Muscle of leg (tissue), 11 donors: ENCODE measurements around the gene MAP3K13. TPM values are rescaled to one million over a fixed set of nuclear protein-coding genes. Genes with fewer than 3 reads are reported as not detected.
"Not testable (repeated sequence)": the region's sequence is repeated elsewhere in the genome, so short reads cannot be mapped to it uniquely, and the experiment has no call there.

Source experiments
- DNase-seq: peaks from one replicate; pipeline ENCODE4 v3.0.0; 2013
- H3K27ac ChIP-seq: one replicate; pipeline ENCODE4 v1.5.1; 2013; ENCODE audit warnings: mild to moderate bottlenecking, low read length, control low read depth
- H3K27me3 ChIP-seq: one replicate; pipeline ENCODE4 v1.6.1; 2013; ENCODE audit warnings: low read length; ENCODE audit not compliant: control insufficient read depth, insufficient read depth
- H3K36me3 ChIP-seq: one replicate; pipeline ENCODE4 v1.6.1; 2013; ENCODE audit warnings: low read length; ENCODE audit not compliant: control insufficient read depth, insufficient read depth
- H3K4me1 ChIP-seq: one replicate; pipeline ENCODE4 v1.6.1; 2013; ENCODE audit warnings: low read length; ENCODE audit not compliant: control insufficient read depth, insufficient read depth
- H3K4me3 ChIP-seq: one replicate; pipeline ENCODE4 v1.5.1; 2013; ENCODE audit warnings: low read length, control low read depth
- H3K9me3 ChIP-seq: replicated peaks from 2 replicates; pipeline ENCODE4 v1.6.1; 2013; ENCODE audit warnings: low read depth, low read length; ENCODE audit not compliant: control insufficient read depth
- WGBS: methylation state at CpG from one replicate; pipeline ENCODE4 v1.1.5; 2013; ENCODE audit warnings: missing lambda C conversion rate; ENCODE audit not compliant: insufficient coverage; 5-methylcytosine and 5-hydroxymethylcytosine counted together
- polyA plus RNA-seq, 8 donors: library from polyadenylated mRNA; unstranded; fragments of 120-200 nt; gene quantifications; one replicate each; pipeline versions ENCODE4 v1.2.1 to v1.2.3, GENCODE V29; 2013; ENCODE audit warnings: inconsistent platforms in 1 of 8, low replicate concordance in 1 of 8; ENCODE audit not compliant: insufficient read length in 8 of 8, insufficient read depth in 1 of 8
- total RNA-seq: library from RNA; stranded (reverse); fragments of 120-200 nt; gene quantifications from one replicate; pipeline ENCODE4 v1.2.4, GENCODE V29; 2013

Gene MAP3K13
- total and polyA plus RNA-seq, 9 donors, result 12.4 to 22.7 (median 14.1) TPM

DNA sequence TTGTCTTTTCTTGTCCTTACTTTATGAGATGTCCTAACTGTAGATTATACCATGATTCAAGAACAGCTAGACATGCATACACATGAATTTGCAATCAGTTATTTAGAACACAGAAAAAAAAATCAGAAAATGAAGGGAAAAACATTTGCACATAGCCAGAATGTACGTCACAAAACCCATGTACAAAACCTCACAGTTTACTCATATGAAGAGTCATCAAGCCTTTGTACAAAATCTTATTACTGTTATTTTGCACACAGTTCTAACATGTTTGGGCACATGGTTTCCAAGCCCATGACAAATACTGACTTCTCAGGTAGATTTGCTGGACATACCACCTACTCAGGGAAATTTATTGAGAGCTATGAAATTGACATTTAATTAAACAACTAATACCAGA, 48.2 kb downstream of the MAP3K13 start:
- Histone ChIP-seq H3K27me3 (no peaks in the 10 kb centered on the region), H3K4me1 (no peaks in the 10 kb centered on the region), H3K4me3 (no peak overlapping the region), H3K9me3 (no peaks in the 10 kb centered on the region), H3K36me3 (no peaks in the 10 kb centered on the region), H3K27ac (no peak overlapping the region)
- DNase-seq, result no peak
- WGBS, result 67% methylated on average over 1 of the region's 1 CpG

DNA sequence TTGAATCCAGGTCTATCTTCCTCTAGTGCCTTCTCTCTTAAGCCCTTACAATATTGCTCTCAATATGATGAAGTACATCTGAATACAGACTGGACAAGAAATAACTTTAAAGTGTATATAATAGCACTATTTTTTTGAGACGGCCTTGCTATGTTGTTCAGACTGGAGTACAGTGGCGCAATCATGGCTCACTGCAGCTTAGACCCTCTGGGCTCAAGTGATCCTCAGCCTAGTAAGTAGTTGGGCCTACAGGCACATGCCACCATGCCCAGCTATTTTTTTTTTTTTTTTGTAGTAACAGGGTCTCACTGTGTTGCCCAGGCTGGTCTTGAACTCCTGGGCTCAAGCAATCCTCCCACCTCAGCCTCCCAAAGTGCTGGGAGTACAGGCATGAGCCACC, 53.6 kb downstream of the MAP3K13 start:
- Histone ChIP-seq H3K36me3 (no peaks in the 10 kb centered on the region), H3K9me3 (no peaks in the 10 kb centered on the region), H3K27ac (no peak overlapping the region), H3K4me3 (no peak overlapping the region), H3K27me3 (no peaks in the 10 kb centered on the region), H3K4me1 (peaks cover 5% of the 10 kb centered on the region)
- no peak for DNase-seq
- WGBS, result no CpG with 5 or more reads among the region's 2 CpGs

DNA sequence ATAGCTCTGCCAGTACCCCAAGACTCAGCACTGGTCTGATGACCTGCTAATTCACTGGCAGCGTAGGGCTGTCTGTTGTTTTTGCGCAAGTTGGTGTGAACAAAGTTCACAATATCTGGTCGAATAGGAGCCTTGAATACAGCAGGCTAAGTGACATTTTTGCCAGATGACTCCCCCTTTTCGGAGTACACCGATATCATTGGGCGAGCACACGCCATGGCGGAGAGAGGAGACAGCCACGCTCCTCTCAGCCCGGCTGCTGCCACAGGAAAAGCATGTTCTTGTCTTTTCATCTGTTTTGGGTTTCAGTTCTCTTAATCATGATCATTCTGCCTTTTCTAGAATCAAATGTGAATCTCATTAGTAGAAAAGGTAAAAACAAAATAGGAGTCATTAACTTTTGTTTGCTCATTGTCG, 55.6 kb downstream of the MAP3K13 start:
- not testable (repeated sequence) for DNase-seq, H3K4me3 ChIP-seq, H3K27ac ChIP-seq, H3K4me1 ChIP-seq, H3K9me3 ChIP-seq, H3K27me3 ChIP-seq, H3K36me3 ChIP-seq
- 92% methylated on average over 10 of the region's 11 CpGs for WGBS

DNA sequence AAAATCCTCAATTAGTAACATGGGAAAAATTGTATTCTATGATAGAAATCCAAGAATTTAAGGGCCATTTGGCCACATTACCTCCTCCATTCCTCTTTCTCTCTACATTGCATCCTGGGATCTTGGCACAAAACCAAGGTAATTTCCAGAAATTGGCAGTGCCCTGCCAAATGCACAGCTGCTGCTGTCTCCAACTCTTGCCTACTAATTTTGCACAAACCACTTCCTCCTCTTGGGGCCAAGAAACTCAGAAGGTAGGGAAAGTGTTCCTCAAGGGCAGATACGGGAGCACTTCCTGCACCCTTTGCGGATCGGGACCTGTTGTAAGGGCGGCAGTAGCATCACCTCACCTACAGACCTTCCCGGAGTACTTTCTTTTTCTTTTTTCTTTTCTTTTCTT, 57.8 kb downstream of the MAP3K13 start:
- DNase-seq, result peak; percentile 63
- no peaks in the 10 kb centered on the region for H3K9me3 ChIP-seq
- H3K36me3 ChIP-seq, result no peaks in the 10 kb centered on the region
- H3K4me1 ChIP-seq, result peaks cover 5% of the 10 kb centered on the region
- H3K27ac ChIP-seq, result no peak overlapping the region
- no peaks in the 10 kb centered on the region for H3K27me3 ChIP-seq
- H3K4me3 ChIP-seq, result no peak overlapping the region
- WGBS, result 67% methylated on average over 3 of the region's 5 CpGs

DNA sequence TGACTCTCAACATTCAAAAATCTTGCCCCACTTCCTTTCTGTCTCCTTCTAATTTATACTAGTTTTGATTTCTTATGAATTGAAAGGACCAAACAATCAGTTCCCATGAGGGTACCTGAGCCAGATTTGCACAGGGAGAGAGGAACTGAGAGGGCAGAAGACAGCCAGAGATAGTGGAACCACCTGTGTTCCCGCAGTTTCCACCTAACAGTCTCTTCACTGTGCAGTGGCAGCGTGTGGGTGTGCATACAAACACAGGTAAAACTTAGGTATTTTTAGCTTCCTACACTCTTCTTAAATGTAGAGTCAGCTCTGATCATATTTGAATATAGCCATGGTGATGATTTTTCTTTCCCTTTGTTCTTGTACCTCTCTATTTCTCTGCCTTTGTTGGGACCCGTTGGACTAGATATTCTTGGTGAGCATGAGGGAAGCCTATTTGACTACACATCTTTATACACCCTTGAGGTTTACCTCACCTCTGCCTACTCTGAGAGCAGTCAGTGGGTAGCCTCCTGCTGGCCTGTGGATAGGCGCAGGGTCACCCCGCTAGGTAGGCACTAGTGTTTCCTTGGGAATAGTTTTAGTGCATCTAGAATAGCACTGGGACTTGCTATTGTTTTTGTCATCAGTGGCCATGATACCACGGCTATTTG, 58.8 kb downstream of the MAP3K13 start:
- WGBS, result no CpG with 5 or more reads among the region's 6 CpGs
- H3K27ac ChIP-seq, result no peak overlapping the region

DNA sequence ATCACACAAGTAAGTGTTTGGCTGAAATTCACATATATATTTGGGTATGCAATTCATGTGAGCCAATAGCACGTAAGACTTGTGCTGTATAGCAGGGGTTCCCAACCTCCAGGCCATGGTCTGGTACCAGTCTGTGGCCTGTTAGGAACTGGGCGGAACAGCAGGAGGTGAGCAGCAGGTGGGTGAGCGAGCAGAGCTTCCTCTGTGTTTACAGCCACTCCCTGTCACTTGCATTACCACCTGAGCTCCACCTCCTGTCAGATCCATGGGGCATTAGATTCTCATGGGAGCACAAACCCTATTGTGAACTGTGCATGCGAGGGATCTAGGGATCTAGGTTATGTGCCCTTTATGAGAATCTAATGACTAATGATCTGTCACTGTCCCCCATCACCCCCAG, 59.7 kb downstream of the MAP3K13 start:
- no peaks in the 10 kb centered on the region for H3K36me3 ChIP-seq
- WGBS, result no CpG with 5 or more reads among the region's 4 CpGs

More for the DNA sequence above, 58.8 kb downstream of the MAP3K13 start:
- DNase-seq, result no peak
- H3K4me3 ChIP-seq, result no peak overlapping the region
- no peaks in the 10 kb centered on the region for H3K36me3 ChIP-seq
- no peaks in the 10 kb centered on the region for H3K27me3 ChIP-seq
- H3K4me1 ChIP-seq, result peaks cover 5% of the 10 kb centered on the region
- H3K9me3 ChIP-seq, result no peaks in the 10 kb centered on the region

DNA sequence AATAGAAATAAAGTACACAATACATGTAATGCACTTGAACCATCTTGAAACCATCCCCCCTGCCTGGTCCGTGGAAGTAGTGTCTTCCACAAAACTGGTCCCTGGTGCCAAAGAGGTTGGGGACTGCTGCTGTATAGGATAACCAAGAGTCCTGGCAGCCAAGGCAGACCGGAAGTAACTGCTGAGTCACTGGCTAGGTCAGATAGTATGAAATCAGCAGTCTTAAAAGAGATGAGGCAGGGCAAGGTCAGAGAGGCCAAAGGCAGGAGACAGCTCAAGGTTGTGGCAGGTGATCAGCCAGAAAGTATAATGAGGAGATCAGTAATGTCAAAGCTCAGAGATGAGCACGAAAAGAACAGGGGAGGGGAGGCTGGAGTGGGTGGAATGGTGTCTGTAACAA, 60.2 kb downstream of the MAP3K13 start:
- peaks cover 5% of the 10 kb centered on the region for H3K4me1 ChIP-seq
- H3K27ac ChIP-seq, result no peak overlapping the region
- H3K36me3 ChIP-seq, result no peaks in the 10 kb centered on the region
- no peaks in the 10 kb centered on the region for H3K9me3 ChIP-seq
- WGBS, result 55% methylated on average over 1 of the region's 3 CpGs
- no peak overlapping the region for H3K4me3 ChIP-seq
- H3K27me3 ChIP-seq, result no peaks in the 10 kb centered on the region
- no peak for DNase-seq

More for the DNA sequence above, 59.7 kb downstream of the MAP3K13 start:
- Histone ChIP-seq H3K4me3 (no peak overlapping the region), H3K27me3 (no peaks in the 10 kb centered on the region), H3K9me3 (no peaks in the 10 kb centered on the region), H3K27ac (no peak overlapping the region), H3K4me1 (peaks cover 5% of the 10 kb centered on the region)
- DNase-seq, result no peak

DNA sequence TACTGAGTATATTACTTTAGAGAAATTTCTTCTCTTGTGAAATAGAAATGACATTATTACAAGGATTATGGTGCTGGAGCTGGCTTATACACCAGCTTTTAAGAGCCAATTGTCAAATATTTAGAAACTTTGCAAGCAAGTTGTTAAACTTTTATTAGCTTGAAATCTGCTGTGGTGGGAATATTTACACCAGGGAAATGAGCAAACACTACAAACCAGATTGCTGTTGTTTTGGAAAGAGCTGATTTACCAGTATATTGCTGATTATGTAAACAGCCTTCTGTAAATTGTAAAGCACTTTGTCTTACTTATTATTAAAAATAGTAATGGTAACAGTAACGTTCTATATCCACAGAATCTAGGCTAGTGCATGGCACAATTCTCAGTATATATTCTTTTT, 61.5 kb downstream of the MAP3K13 start:
- no peak overlapping the region for H3K4me3 ChIP-seq
- no CpG with 5 or more reads among the region's 1 CpG for whole genome bisulfite sequencing

DNA sequence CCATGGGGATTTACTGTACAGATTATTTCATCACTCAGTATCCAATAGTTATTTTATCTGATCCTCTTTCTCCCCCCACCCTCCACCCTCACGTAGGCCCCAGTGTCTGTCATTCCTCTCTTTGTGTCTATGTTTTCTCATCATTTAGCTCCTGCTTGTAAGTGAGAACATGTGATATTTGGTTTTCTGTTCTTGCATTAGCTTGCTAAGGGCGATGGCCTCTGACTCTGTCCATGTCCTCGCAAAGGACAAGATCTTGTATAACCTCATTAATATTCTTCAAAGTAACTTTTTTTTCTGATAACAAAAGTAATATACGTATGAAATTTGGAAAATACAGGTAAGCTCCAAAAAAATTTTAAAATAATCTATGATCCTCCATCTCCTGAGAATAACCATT, 67.4 kb downstream of the MAP3K13 start:
- H3K36me3 ChIP-seq, result no peaks in the 10 kb centered on the region
- H3K9me3 ChIP-seq, result no peaks in the 10 kb centered on the region
- no CpG with 5 or more reads among the region's 4 CpGs for WGBS
- no peaks in the 10 kb centered on the region for H3K27me3 ChIP-seq
- H3K27ac ChIP-seq, result no peak overlapping the region
- H3K4me1 ChIP-seq, result no peaks in the 10 kb centered on the region
- DNase-seq, result no peak
- no peak overlapping the region for H3K4me3 ChIP-seq

More for the DNA sequence above, 61.5 kb downstream of the MAP3K13 start:
- Histone ChIP-seq H3K36me3 (no peaks in the 10 kb centered on the region), H3K9me3 (no peaks in the 10 kb centered on the region), H3K4me1 (peaks cover 5% of the 10 kb centered on the region), H3K27ac (no peak overlapping the region), H3K27me3 (no peaks in the 10 kb centered on the region)
- DNase-seq, result no peak

DNA sequence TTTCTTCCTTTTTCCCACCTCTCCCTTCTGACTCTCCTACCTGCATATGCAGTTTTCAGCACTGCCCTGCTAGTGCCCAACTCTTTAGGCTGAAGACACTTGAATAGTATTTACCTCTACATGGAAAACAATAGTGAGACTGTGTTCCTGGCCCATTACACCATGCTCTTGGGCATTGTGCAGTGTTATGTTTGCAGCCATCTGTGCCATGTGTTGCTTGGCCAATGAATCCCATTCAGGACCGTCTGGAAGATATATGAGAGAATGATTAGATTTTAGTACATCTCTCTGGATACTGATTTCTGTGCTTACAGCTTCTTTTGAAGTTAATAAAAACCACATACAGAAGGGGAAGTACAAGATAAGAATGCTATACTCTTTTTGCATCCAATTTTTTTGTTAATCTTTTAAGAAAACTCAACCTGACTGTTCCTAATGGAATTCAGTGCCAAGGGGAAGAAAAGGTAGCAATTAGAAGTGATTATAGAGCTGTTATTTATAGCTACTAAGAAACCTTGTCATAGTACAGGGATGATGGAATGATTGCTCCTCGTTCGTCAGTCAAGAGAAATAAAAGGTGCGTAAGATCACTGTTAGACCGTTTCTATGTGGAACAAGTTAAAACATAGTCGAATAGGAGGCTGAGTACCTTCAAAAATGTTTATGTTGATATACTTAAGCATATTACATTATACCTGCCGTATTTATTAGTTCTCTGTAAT, 77.0 kb downstream of the MAP3K13 start:
- no peak overlapping the region for H3K27ac ChIP-seq
- no peak for DNase-seq
- no peaks in the 10 kb centered on the region for H3K4me1 ChIP-seq
- no peaks in the 10 kb centered on the region for H3K36me3 ChIP-seq
- no CpG with 5 or more reads among the region's 7 CpGs for WGBS
- H3K4me3 ChIP-seq, result no peak overlapping the region
- no peaks in the 10 kb centered on the region for H3K9me3 ChIP-seq
- no peaks in the 10 kb centered on the region for H3K27me3 ChIP-seq
